ENCODE results near the gene GRB10. TPM values are rescaled to one million over a fixed set of nuclear protein-coding genes. Genes with fewer than 3 reads are reported as not detected.

The GRB10 gene
- total RNA-seq, 1 experiment from 2014 or later, result 47.9 TPM

DNA sequence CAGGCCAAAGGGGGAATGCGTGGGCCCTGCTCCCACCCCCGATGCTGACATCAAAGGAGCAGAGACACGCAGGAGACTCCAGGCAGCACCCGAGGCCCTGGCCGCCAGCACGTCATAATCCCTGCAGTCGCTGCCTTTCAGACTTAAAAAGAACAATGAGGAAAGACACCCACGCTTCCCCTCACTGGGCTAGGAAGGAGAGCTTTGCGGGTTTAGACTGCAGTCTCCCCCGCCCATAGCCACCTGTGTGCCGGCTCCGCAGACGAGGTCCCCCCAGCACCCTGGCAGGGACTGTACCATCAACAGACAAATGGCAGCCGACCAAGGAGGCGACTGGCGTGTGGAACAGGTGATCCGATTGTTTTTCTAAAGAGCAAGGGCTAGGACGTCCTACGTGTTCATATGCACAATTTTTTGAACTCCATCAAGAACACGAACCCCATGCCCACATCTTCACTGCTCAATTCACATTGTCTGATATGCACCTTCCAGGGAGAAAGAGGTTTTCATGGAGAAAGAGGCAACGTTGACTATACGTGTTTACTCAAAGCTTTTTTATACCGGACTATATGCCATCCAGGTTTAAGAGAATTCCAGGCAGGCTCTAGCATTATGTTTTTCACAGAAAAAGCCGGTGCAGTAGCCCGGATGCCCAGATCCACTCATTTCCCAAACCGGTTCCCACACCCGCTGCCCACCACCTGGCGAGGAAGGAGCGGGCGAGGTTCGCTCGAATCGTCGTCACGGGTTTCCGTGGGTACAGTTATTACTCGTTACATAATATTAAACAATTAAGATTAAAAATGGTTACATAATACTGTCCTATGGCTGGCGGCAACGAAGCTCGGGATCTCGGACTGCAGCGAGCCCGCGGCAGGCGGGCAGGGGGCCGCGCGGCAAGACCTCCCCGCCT, 1.1 kb downstream of the GRB10 start:
- intact Hi-C loops (cut with micrococcal nuclease; ENCODE audit: unreplicated experiment), result no loop called here
- Histone ChIP-seq H3K9me2 (ENCODE audit: insufficient read depth) (no peaks in the 10 kb centered on the region), H3K9me3 (ENCODE audit: insufficient read depth, low read depth) (no peaks in the 10 kb centered on the region), H3K36me3 (ENCODE audit: low read depth) (no peaks in the 10 kb centered on the region; the same call in 1 of the 2 replicates), H3K4me1 (replicated peaks; ENCODE audit: insufficient read depth) (no peaks in the 10 kb centered on the region), H3K27me3 (ENCODE audit: insufficient read depth, low read depth) (no peaks in the 10 kb centered on the region), H3K27ac (no peak overlapping the region), H3K79me2 (ENCODE audit: low read depth) (peaks cover 87% of the 10 kb centered on the region), H2AFZ (no peak overlapping the region), H3K4me3 (no peak overlapping the region), H3K4me2 (no peak overlapping the region), H3F3A (ENCODE audit: insufficient read depth, low read depth) (no peaks in the 10 kb centered on the region), H4K20me1 (ENCODE audit: insufficient read depth) (peaks cover 88% of the 10 kb centered on the region)
- no peak for TF ChIP-seq EZH2 (IDR thresholded peaks at IDR 0.05; ENCODE audit: low read depth)
- POLR2A ChIA-PET (ENCODE audit: unreplicated experiment), result no interaction called here
- BruUV-seq (replicated peaks), result no TSS peak
- no peak for DNase-seq
- CTCF ChIA-PET, result no interaction called here

DNA sequence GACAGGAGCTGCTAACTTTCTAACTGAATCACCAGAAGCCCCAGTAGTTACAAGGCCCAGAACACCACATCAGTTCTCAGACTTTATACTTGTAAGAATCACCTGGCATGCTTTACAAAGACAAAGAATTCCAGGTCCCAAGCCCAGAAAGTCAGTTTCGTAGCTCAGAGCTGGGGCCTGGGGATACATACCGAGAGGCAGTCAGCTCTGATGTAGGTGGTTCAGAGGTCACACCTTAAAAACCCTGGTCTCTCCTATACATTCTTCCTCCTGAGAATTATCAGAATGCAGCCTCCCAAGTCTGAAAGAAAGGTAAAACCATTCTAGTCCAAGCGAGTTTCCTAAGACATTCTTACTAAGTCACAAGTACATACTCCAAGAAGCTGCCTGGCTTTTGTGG, 2.3 kb downstream of the GRB10 start:
- CTCF ChIA-PET, result no interaction called here

DNA sequence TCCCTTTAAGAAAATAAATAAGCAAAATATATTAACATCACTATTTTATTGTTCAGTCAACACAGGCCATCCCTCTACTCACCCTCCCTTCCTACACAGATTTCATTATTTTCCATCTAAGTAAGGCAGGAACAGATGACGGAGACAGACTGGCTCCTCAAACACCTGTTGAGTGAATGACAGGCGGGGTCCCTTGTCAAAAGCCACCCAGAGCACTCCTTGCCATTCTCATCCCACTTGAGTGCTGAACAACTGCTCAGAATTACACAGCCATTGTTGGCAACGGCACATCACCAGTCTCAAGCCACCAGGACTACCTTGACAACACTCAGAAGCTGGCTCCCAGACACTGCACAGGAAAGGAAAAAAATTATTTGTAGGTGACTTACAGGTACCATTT, 3.3 kb downstream of the GRB10 start:
- TF ChIP-seq EZH2 (IDR thresholded peaks at IDR 0.05; ENCODE audit: low read depth), result no peak
- TF ChIP-seq, protein P1, sequence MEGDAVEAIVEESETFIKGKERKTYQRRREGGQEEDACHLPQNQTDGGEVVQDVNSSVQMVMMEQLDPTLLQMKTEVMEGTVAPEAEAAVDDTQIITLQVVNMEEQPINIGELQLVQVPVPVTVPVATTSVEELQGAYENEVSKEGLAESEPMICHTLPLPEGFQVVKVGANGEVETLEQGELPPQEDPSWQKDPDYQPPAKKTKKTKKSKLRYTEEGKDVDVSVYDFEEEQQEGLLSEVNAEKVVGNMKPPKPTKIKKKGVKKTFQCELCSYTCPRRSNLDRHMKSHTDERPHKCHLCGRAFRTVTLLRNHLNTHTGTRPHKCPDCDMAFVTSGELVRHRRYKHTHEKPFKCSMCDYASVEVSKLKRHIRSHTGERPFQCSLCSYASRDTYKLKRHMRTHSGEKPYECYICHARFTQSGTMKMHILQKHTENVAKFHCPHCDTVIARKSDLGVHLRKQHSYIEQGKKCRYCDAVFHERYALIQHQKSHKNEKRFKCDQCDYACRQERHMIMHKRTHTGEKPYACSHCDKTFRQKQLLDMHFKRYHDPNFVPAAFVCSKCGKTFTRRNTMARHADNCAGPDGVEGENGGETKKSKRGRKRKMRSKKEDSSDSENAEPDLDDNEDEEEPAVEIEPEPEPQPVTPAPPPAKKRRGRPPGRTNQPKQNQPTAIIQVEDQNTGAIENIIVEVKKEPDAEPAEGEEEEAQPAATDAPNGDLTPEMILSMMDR (conservative IDR thresholded peaks at IDR 0.05), result no peak
- no TSS peak for BruUV-seq (replicated peaks)
- no peak overlapping the region for H3K27ac ChIP-seq
- H3K4me2 ChIP-seq, result no peak overlapping the region
- H3K9me3 ChIP-seq (ENCODE audit: insufficient read depth, low read depth), result no peaks in the 10 kb centered on the region
- H2AFZ ChIP-seq, result no peak overlapping the region
- no peaks in the 10 kb centered on the region; the same call in 1 of the 2 replicates for H3K36me3 ChIP-seq (ENCODE audit: low read depth)
- H3K27me3 ChIP-seq (ENCODE audit: insufficient read depth, low read depth), result no peaks in the 10 kb centered on the region
- intact Hi-C loops (cut with micrococcal nuclease; ENCODE audit: unreplicated experiment), result no loop called here
- no peaks in the 10 kb centered on the region for H3K9me2 ChIP-seq (ENCODE audit: insufficient read depth)
- POLR2A ChIA-PET (ENCODE audit: unreplicated experiment), result no interaction called here
- H4K20me1 ChIP-seq (ENCODE audit: insufficient read depth), result peaks cover 88% of the 10 kb centered on the region
- H3F3A ChIP-seq (ENCODE audit: insufficient read depth, low read depth), result no peaks in the 10 kb centered on the region
- H3K4me3 ChIP-seq, result no peak overlapping the region
- CTCF ChIA-PET, result no interaction called here
- no peak for DNase-seq
- H3K79me2 ChIP-seq (ENCODE audit: low read depth), result peaks cover 85% of the 10 kb centered on the region
- no peaks in the 10 kb centered on the region for H3K4me1 ChIP-seq (replicated peaks; ENCODE audit: insufficient read depth)

More for the DNA sequence above, 2.3 kb downstream of the GRB10 start:
- TF ChIP-seq, protein P1 (conservative IDR thresholded peaks at IDR 0.05), result no peak
- TF ChIP-seq EZH2 (IDR thresholded peaks at IDR 0.05; ENCODE audit: low read depth), result no peak
- POLR2A ChIA-PET (ENCODE audit: unreplicated experiment), result no interaction called here
- no TSS peak for BruUV-seq (replicated peaks)
- Histone ChIP-seq H3F3A (ENCODE audit: insufficient read depth, low read depth) (no peaks in the 10 kb centered on the region), H3K9me2 (ENCODE audit: insufficient read depth) (no peaks in the 10 kb centered on the region), H2AFZ (no peak overlapping the region), H3K4me1 (replicated peaks; ENCODE audit: insufficient read depth) (no peaks in the 10 kb centered on the region), H4K20me1 (ENCODE audit: insufficient read depth) (peaks cover 88% of the 10 kb centered on the region), H3K9me3 (ENCODE audit: insufficient read depth, low read depth) (no peaks in the 10 kb centered on the region), H3K79me2 (ENCODE audit: low read depth) (peaks cover 87% of the 10 kb centered on the region), H3K27me3 (ENCODE audit: insufficient read depth, low read depth) (no peaks in the 10 kb centered on the region), H3K36me3 (ENCODE audit: low read depth) (no peaks in the 10 kb centered on the region; the same call in 1 of the 2 replicates), H3K4me3 (no peak overlapping the region), H3K4me2 (no peak overlapping the region), H3K27ac (no peak overlapping the region)
- DNase-seq, result no peak
- intact Hi-C loops (cut with micrococcal nuclease; ENCODE audit: unreplicated experiment), result no loop called here
